Pericardium fibroblast (primary cell): ENCODE results near the gene RHOT1. TPM values are rescaled to one million over a fixed set of nuclear protein-coding genes. Genes with fewer than 3 reads are reported as not detected.

ENCODE experiments used
- total RNA-seq: library from RNA; depleted of rRNA; stranded (reverse); fragments of >200 nt; gene quantifications from 2 replicates; pipeline ENCODE4 v1.2.3, GENCODE V29; 2015

Gene RHOT1
- 16.2 and 18.8 TPM in 2 replicates for total RNA-seq

DNA sequence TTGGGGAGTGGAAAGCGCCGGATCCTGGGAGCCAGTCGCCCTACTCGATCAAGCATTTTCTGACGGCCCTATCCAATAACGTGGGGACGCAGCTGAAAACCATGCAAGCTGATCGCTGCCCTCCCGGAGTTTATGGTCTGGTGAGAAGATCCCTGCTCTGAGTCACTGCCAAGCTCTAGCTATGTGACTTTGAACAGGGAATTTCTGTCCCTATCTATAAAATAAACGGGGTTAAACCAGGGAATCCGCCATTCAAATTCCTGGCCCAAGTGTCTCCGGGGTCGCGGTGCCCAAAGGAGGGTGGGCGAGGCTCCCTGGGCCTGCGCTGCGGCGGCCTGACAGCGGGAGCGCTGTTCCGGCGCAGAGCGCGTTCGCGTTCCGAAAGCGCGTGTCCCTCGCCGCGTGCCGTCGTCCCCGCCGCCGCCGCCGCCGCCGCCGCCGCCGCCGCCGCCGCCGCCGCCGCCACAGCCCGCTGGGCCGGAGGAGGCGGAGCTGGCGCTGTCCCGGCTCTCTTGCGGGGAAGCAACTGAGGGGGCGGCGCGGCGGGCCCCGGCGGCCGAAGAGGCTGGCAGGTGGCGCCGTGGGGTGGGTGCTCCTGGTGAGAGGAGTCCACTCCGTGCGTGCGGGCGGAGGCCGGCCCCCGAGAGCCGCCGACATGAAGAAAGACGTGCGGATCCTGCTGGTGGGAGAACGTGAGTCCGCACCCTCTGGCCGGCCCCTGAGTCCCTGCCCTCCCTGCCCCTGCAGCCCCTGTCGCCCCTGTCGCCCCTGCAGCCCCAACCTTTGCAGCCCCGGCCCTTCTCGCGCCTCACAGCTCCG lies at the start of gene RHOT1:
RHOT1 (plus strand) TSS at position 465 of the 819 bp plus-strand sequence; CDS start at position 656, 191 bp downstream.

DNA sequence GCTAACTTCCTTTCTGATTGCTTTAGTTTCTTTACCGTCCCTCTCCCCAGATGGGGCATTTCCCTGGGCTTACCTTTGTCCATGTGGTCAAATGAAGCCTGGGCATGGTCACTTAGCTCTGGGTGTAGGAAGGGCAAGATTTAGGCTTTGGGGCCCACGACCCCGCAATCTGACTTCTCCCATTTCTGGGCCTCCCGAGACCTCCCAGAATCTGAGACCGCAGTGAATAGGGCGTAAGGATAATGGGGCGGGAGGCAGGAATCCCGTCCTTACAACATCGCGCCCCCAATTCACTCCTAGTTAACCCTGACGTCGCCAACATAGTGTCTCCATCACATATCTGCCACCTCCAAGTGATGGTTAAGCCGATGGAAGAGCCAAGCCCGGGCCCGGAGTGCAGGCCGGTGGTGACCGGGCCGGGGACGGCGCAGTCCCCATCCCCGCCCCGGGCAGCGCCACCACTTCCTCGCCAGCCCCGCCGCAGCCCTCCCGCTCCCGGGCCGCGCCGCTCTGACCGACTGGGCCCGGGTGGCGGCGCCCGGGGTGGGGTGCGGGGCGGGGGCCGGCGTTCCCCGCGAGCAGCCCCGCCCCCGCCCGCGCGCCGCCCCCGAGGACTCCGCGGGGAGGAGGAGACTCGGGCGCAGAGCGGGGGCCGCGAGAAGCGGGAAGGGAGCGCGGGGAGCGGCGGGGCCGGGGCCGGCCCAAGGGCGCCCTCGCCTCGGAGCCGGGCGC lies 123.1 kb downstream of the RHOT1 start, which contains the start of gene RHBDL3:
RHBDL3 (plus strand) TSS at position 641 of the 732 bp plus-strand sequence. CDS start 358 bp downstream, outside the sequence.

Other genes with a start within 250 kb of the RHOT1 start
- 18.6 and 20.7 TPM in 2 replicates for gene UTP6, start 240.8 kb upstream of the RHOT1 start, total RNA-seq
- gene SUZ12, start 205.5 kb upstream of the RHOT1 start, total RNA-seq: 4.2 and 4.9 TPM in 2 replicates
- 4.8 and 6.4 TPM in 2 replicates for gene LRRC37B, start 135.1 kb upstream of the RHOT1 start, total RNA-seq
- gene RHBDL3, start 123.3 kb downstream of the RHOT1 start, total RNA-seq: not detected in 2 replicates
- gene C17orf75, start 199.7 kb downstream of the RHOT1 start, total RNA-seq: 5.4 and 6.6 TPM in 2 replicates
- gene ZNF207, start 207.7 kb downstream of the RHOT1 start, total RNA-seq: 82.4 and 82.6 TPM in 2 replicates